Activated naive CD8-positive, alpha-beta T cell treated with anti-CD3 and anti-CD28 coated beads, Interleukin-2, amount 50 U/mL, for 24 hours (primary cell): ENCODE results near the gene FCRL1.
A peak's percentile ranks its signal among the peaks of the same experiment; 100 is the strongest.

ENCODE experiments used
- ATAC-seq: fragments of 150-1000 bp; cut with Tn5 transposase; one replicate; pipeline ENCODE4 v1.10.0; 2021
- DNase-seq: peaks from one replicate; pipeline ENCODE4 v3.0.0; 2021
- H3K27ac Mint-ChIP-seq: one replicate; pipeline ENCODE4 v1.8.0; 2021; ENCODE audit warnings: mild to moderate bottlenecking, mixed read lengths
- H3K27me3 Mint-ChIP-seq: one replicate; pipeline ENCODE4 v1.8.0; 2021; ENCODE audit warnings: mixed read lengths
- H3K36me3 Mint-ChIP-seq: one replicate; pipeline ENCODE4 v1.8.0; 2021; ENCODE audit warnings: low read depth, mixed read lengths
- H3K4me1 Mint-ChIP-seq: one replicate; pipeline ENCODE4 v1.8.0; 2021; ENCODE audit warnings: mixed read lengths
- H3K4me3 Mint-ChIP-seq: one replicate; pipeline ENCODE4 v1.8.0; 2021; ENCODE audit warnings: mild to moderate bottlenecking, moderate library complexity, mixed read lengths
- H3K9me3 Mint-ChIP-seq: one replicate; pipeline ENCODE4 v1.8.0; 2021; ENCODE audit warnings: mixed read lengths

The FCRL1 gene

GRCh38 chr1:157819896-157820295, at the start of gene FCRL1:
FCRL1 (minus strand) TSS chr1:157820120; CDS start chr1:157820037, 83 bp downstream.
- peaks cover 2% of the 10 kb centered on the region for H3K4me1 Mint-ChIP-seq
- DNase-seq = no peak
- H3K27ac Mint-ChIP-seq = peak within 1 kb of the TSS; percentile 13
- no peak within 1 kb of the TSS for H3K4me3 Mint-ChIP-seq
- no peak for ATAC-seq
- no peaks in the 10 kb centered on the region for H3K36me3 Mint-ChIP-seq
- peaks cover 5% of the 10 kb centered on the region for H3K27me3 Mint-ChIP-seq
- no peaks in the 10 kb centered on the region for H3K9me3 Mint-ChIP-seq

- H3K4me3 Mint-ChIP-seq = no peak overlapping the region
- H3K27ac Mint-ChIP-seq = no peak overlapping the region
Measured at GRCh38 chr1:157868654-157869053, 48.7 kb upstream of the FCRL1 start.

GRCh38 chr1:157862114-157863070, 42.5 kb upstream of the FCRL1 start:
- Mint-ChIP-seq H3K27ac (no peak overlapping the region), H3K36me3 (no peaks in the 10 kb centered on the region), H3K27me3 (peaks cover 2% of the 10 kb centered on the region), H3K4me1 (no peaks in the 10 kb centered on the region), H3K9me3 (no peaks in the 10 kb centered on the region), H3K4me3 (no peak overlapping the region)
- DNase-seq (no peak), ATAC-seq (no peak)

More at GRCh38 chr1:157868654-157869053, 48.7 kb upstream of the FCRL1 start:
- H3K36me3 Mint-ChIP-seq = no peaks in the 10 kb centered on the region
- no peaks in the 10 kb centered on the region for H3K9me3 Mint-ChIP-seq
- peaks cover 8% of the 10 kb centered on the region for H3K27me3 Mint-ChIP-seq
- ATAC-seq = no peak
- no peak for DNase-seq
- H3K4me1 Mint-ChIP-seq = no peaks in the 10 kb centered on the region

- no peaks in the 10 kb centered on the region for H3K36me3 Mint-ChIP-seq
- H3K27me3 Mint-ChIP-seq = peaks cover 3% of the 10 kb centered on the region
- H3K27ac Mint-ChIP-seq = peak overlapping the region; percentile 24
- DNase-seq (no peak), ATAC-seq (peak; percentile 24)
- H3K4me1 Mint-ChIP-seq = peaks cover 1% of the 10 kb centered on the region
- H3K9me3 Mint-ChIP-seq = no peaks in the 10 kb centered on the region
- no peak overlapping the region for H3K4me3 Mint-ChIP-seq
Measured at GRCh38 chr1:157856538-157856937, 36.6 kb upstream of the FCRL1 start.

GRCh38 chr1:157852476-157852875, 32.6 kb upstream of the FCRL1 start:
- Mint-ChIP-seq H3K27ac (no peak overlapping the region), H3K27me3 (peaks cover 3% of the 10 kb centered on the region), H3K36me3 (no peaks in the 10 kb centered on the region), H3K4me1 (peaks cover 3% of the 10 kb centered on the region), H3K4me3 (no peak overlapping the region), H3K9me3 (no peaks in the 10 kb centered on the region)
- ATAC-seq (no peak), DNase-seq (no peak)

- H3K27me3 Mint-ChIP-seq = peaks cover 4% of the 10 kb centered on the region
- H3K9me3 Mint-ChIP-seq = no peaks in the 10 kb centered on the region
- peak overlapping the region; percentile 12 for H3K27ac Mint-ChIP-seq
- no peak overlapping the region for H3K4me3 Mint-ChIP-seq
- H3K36me3 Mint-ChIP-seq = no peaks in the 10 kb centered on the region
- H3K4me1 Mint-ChIP-seq = peaks cover 8% of the 10 kb centered on the region
- no peak for ATAC-seq
- DNase-seq = no peak
Measured at GRCh38 chr1:157849229-157849875, 29.4 kb upstream of the FCRL1 start.

- H3K27ac Mint-ChIP-seq = no peak overlapping the region
Measured at GRCh38 chr1:157844089-157844830, 24.3 kb upstream of the FCRL1 start.

GRCh38 chr1:157842939-157843338, 23.0 kb upstream of the FCRL1 start:
- Mint-ChIP-seq H3K27me3 (peaks cover 2% of the 10 kb centered on the region), H3K27ac (no peak overlapping the region), H3K36me3 (no peaks in the 10 kb centered on the region), H3K9me3 (no peaks in the 10 kb centered on the region), H3K4me1 (peaks cover 11% of the 10 kb centered on the region), H3K4me3 (no peak overlapping the region)
- no peak for DNase-seq
- ATAC-seq = no peak

More at GRCh38 chr1:157844089-157844830, 24.3 kb upstream of the FCRL1 start:
- ATAC-seq (no peak), DNase-seq (no peak)
- H3K4me3 Mint-ChIP-seq = no peak overlapping the region
- H3K9me3 Mint-ChIP-seq = no peaks in the 10 kb centered on the region
- no peaks in the 10 kb centered on the region for H3K36me3 Mint-ChIP-seq
- peaks cover 11% of the 10 kb centered on the region for H3K4me1 Mint-ChIP-seq
- peaks cover 2% of the 10 kb centered on the region for H3K27me3 Mint-ChIP-seq

- no peak for ATAC-seq
- no peaks in the 10 kb centered on the region for H3K9me3 Mint-ChIP-seq
- H3K36me3 Mint-ChIP-seq = no peaks in the 10 kb centered on the region
- peaks cover under 1% of the 10 kb centered on the region for H3K27me3 Mint-ChIP-seq
- no peak for DNase-seq
- no peak within 1 kb of the TSS for H3K27ac Mint-ChIP-seq
- no peak within 1 kb of the TSS for H3K4me3 Mint-ChIP-seq
- H3K4me1 Mint-ChIP-seq = peaks cover 11% of the 10 kb centered on the region
Measured at GRCh38 chr1:157841708-157842107, 21.8 kb upstream of the FCRL1 start, which contains the start of gene CD5L. CD5L (minus strand) TSS chr1:157841808; CDS start chr1:157841701, 107 bp downstream.

GRCh38 chr1:157838966-157839365, 19.0 kb upstream of the FCRL1 start:
- H3K4me3 Mint-ChIP-seq = no peak overlapping the region
- ATAC-seq = no peak
- no peaks in the 10 kb centered on the region for H3K36me3 Mint-ChIP-seq
- no peaks in the 10 kb centered on the region for H3K27me3 Mint-ChIP-seq
- H3K4me1 Mint-ChIP-seq = peaks cover 2% of the 10 kb centered on the region
- no peak overlapping the region for H3K27ac Mint-ChIP-seq
- no peaks in the 10 kb centered on the region for H3K9me3 Mint-ChIP-seq
- DNase-seq = no peak

- H3K27me3 Mint-ChIP-seq = peaks cover 13% of the 10 kb centered on the region
- no peak overlapping the region for H3K4me3 Mint-ChIP-seq
- H3K27ac Mint-ChIP-seq = no peak overlapping the region
- H3K4me1 Mint-ChIP-seq = peaks cover 12% of the 10 kb centered on the region
- ATAC-seq = no peak
- no peaks in the 10 kb centered on the region for H3K9me3 Mint-ChIP-seq
- H3K36me3 Mint-ChIP-seq = no peaks in the 10 kb centered on the region
- DNase-seq = no peak
Measured at GRCh38 chr1:157834430-157834829, 14.5 kb upstream of the FCRL1 start.

- Mint-ChIP-seq H3K27ac (no peak overlapping the region), H3K9me3 (no peaks in the 10 kb centered on the region), H3K36me3 (no peaks in the 10 kb centered on the region), H3K27me3 (peaks cover 15% of the 10 kb centered on the region), H3K4me1 (peaks cover 12% of the 10 kb centered on the region), H3K4me3 (no peak overlapping the region)
- no peak for ATAC-seq
- no peak for DNase-seq
Measured at GRCh38 chr1:157833145-157833544, 13.2 kb upstream of the FCRL1 start.

- Mint-ChIP-seq H3K9me3 (no peaks in the 10 kb centered on the region), H3K36me3 (no peaks in the 10 kb centered on the region), H3K27me3 (peaks cover 15% of the 10 kb centered on the region), H3K4me3 (no peak overlapping the region), H3K27ac (no peak overlapping the region), H3K4me1 (peaks cover 12% of the 10 kb centered on the region)
- DNase-seq (no peak), ATAC-seq (peak; percentile 46)
Measured at GRCh38 chr1:157831968-157832626, 12.2 kb upstream of the FCRL1 start.

GRCh38 chr1:157830887-157831286, 11.0 kb upstream of the FCRL1 start:
- Mint-ChIP-seq H3K4me1 (peaks cover 12% of the 10 kb centered on the region), H3K4me3 (no peak overlapping the region), H3K36me3 (no peaks in the 10 kb centered on the region), H3K27ac (peak overlapping the region; percentile 14), H3K9me3 (no peaks in the 10 kb centered on the region), H3K27me3 (peaks cover 15% of the 10 kb centered on the region)
- DNase-seq = no peak
- ATAC-seq = no peak
